HuH-7 (cell line): ENCODE results near the gene PDK4.

Source experiments
- DNase-seq: peaks from one replicate; pipeline ENCODE4 v3.0.0; 2011; ENCODE audit warnings: low spot score

The PDK4 gene

DNA sequence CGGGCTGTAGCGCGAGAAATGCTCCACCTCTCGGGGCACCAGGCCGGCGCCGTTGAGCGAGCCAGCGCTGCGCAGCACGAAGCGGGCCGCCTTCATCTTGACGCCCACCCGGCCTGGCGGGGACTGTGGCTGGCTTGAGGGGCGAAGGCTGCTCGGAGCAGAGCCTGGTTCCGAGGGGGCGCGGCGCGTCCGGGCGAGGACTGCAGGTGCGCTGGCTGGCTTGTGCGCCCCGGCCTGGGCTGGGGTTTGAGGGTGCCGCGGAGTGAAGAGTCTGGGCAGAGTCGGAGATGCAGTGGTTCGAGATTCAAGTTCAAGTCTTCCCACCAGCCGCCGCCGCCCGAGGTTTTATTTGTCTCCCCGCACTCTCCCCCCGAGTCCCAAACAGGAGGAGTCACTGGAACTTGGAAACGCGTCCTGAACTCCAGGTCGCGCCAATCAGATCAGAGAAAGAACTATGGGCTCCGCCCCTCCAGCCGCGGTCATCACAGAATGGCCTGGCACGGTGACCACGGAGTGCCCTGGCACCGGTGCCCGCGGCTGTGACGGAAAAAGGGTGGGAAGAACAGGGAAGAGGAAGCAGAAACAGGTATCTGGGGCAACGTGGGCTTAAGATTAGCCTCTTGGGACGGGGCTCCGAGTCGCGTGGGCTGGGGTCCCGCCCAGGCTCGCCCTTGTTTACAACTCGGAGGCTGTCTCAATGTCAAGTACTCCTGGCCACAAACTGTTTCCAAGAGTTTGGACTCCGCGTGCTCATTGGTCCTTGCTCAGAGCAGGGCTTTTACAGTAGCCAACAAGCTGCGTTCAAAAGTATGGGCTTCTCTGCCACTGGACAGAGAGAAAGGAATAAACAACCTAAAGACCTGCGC lies at the start of gene PDK4:
PDK4 (minus strand) TSS at position 319 of the 866 bp plus-strand sequence; CDS start at position 96, 223 bp downstream.
- DNase-seq, result peak; percentile 70

DNA sequence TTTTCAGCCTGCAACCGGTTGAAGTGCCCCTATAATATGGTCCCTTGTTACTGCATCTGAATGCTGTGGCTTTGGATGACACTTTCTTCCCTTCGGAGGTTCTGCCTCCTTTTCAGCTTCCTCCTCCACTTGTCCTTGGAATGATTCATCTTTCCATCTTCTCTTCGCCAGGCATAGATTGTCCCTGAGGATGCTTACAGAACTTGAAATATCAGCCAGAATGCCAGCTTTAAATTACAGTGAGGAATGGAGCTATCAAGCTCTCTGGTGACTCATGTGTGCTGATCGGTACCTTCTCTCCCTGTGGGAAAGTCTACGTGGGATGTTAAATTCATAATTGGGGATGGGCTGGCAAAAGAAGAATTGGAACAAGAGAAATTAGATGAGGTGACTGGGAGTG lies 45.9 kb upstream of the PDK4 start:
- no peak for DNase-seq

DNA sequence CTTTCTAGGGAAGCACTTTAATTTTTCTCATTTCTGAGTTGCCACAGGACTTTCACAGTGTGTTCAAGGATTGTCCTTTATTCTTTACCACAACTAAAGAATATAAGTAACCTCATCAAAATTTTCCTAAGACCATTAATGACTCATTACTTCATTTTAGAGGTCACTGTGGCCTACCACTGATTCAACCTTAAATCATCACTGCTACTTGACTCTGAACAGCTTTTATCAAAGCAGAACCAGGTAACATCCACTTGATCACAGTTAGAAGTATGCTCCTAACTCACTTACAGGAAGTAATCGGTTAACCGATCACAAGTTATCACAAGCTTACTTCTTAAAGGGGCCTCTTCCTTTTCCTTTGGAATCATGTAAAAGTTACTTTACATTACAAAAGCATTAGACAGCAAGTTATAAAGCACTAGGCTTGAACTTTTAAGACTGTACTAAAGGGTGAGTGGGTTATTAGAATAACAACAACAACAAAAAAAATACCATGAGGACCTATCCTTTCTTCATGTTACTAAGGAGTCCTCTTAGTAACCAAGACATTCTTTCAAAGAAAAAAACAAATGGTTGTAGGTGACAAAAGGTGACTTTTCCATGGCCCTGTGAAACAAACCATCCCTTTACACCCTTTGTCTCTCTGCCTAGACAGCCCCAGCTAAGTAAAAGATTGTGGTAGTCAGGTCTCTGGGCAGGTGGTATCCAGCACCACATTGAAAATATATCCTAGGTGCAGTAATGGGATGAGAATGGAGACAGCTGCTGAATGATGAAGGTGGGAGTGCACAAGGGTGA lies 40.0 kb upstream of the PDK4 start:
- no peak for DNase-seq

DNA sequence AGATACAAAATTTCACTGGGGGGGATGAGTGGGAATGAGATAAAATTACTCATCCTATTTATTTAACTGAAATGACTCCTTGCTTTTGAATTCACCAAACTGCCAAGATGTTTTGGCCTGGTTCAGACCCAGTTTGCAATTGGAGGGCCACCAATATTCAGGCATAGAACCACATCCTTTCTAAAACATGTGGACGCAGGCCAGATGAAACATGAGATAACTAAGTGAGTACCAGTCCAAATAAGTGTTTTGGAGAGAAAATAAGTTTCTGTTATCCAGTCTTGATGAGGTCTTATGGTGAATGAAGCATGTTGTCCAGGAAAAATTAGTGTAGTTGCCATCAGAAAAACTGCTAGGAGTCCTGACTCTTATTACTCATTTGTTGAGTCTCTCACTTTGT lies 36.3 kb upstream of the PDK4 start:
- DNase-seq, result no peak

DNA sequence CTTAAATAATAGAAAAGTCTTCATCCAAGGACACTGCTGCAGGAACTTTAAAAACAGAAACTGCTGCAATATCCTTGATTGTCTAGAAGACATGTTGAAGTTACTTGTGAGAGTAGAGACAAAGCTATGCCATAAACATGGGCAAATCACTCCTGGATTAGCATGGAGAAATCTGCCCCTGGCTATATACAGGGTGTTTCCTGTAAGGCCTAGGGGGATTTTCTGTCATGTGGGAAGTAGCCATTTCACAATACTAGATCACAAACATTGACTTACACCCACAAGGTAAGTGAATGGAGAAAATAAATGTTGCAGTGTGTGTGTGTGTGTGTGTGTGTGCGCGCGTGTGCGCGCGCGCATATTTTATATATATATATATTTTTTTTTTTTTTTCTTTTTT lies 35.2 kb upstream of the PDK4 start:
- DNase-seq, result no peak

DNA sequence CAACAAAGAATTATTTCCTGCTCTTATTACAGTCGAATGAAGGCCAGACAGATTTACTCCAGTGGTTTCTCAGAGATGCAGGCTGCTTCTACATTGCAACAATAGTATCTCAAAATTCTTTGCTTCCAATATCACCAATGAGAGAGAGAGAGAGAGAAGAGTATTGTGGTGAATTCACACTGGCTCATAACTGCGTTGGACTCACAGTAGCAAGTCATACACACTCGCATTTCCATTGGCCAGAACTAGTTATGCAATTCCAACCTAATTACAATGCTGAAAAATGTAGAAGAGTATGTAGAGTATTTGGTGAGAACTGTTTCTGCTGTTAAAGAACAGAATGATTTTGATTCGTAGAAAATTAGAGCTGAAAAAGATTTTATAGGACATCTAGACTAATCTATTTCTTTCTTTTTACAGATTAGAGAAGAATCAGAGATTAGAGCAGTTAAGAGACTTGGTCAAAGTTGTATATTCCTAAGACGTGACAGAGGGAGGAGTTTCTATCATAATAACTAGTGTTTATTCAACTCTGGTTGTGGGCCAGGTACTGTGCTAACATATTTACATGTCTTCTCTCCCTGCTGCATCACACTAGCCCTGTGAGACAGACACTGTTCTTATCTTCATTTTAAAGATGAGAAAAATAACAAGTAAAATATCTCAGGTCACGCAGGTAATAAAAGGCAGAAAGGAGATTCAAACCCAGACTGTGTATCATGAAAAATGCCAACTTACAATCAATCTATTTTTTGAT lies 34.6 kb upstream of the PDK4 start:
- no peak for DNase-seq

DNA sequence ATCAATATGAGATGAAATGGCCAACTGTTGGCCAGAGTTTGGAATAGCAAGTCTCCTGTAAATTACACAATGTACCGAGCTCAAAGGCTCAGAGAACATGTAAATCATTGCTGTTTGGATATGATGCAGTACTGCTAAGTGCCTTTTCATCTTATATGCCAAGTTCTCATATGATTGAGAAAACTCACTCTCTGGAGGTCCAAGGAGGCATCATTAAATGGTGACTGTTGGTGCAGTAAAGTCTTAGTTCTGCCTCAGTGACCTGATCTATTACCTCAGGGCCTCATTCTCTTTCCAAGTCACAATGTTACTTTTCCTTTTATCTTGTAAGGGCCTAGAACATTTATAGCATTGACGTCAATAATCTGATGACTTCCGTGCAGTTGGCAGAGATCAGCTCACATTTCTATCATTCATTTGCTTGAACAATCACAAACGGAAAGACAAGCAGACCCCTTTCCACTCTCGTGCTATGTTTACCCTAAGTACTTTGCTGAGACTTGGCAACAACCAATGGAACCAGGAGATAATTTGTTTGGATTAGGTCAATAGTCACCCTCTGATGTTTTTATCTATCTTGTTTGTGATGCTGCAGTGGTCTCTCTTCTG lies 32.6 kb upstream of the PDK4 start:
- DNase-seq, result no peak

DNA sequence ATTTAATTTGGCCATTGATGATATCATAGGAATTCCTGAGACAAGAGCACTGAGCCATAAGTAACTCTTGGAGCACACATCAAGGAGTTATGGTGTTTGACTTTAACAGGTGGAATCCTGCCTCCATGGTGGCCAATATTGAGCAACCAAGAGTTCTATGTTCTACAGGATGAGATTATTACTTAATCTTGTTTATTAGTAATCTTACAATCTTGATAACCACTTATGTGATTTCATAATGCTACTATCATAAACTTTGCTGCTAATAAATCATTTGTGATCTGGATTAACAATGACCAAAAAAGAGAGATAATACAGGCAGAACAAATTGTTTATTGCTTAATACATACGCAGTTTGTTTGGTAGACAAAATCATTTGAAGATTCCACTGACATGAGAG lies 27.5 kb upstream of the PDK4 start:
- no peak for DNase-seq

DNA sequence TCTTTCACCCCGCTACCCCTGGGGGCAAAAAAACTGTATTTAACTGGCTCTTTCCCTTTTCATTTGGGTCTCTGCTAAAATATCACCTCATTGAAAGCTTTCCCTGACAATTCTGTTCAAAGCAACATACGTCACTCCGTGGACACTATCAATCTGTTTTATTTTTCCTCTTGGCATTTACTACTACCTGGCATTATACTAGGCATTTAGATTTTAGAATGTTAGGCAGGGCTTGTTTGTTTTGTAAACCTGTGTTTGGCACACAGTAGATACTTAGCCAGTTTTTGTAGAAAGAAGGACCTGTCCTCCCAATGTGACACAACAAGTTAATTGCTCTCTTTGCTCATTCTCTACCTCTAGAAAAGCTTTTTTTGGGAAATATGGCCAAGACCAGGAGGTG lies 26.5 kb upstream of the PDK4 start:
- DNase-seq, result no peak

DNA sequence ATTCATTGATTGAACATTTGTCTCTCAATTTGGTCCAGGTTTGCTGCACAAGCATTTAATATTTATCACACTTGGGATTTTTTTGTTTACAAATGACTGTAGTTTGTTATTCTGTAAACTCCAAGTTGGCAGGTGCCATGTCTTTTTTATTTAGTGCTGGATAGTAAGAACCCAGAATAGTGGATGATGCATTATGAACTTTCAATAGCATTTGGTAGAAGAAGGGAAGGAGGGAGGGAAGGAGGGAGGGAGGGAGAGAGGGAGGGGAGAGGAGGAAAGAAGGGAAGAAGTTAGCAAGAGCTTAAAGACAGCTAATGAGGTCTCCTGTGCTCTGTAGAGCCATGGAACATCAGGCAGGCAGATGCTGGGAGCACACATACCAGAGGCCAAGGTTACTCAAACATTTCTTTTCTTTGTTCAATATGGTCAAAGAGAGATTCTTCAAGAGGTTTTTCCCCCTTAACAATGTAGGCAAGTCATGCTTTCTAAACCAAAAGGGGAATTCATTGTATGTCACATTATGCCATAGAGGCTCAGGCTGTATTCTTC lies 25.8 kb upstream of the PDK4 start:
- no peak for DNase-seq

DNA sequence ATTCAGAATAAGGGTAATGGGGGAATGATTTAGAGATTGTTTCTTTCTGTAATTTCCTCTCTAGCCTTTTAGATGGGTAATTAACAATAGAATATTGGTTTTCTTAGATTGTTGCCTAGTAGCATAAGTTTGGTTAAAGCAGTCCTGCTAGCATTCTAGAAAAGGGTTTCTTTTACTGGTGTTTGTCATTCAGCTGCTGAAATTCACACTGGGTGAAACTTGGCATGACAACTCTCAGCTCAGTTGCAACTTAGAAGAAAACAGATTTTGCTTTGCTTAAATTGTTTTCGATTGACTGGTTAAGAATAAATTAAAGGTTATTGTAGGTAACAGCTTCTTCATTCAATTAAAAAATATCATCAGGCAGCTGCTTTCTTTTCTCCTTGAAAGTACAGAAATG lies 25.1 kb upstream of the PDK4 start:
- DNase-seq, result no peak

DNA sequence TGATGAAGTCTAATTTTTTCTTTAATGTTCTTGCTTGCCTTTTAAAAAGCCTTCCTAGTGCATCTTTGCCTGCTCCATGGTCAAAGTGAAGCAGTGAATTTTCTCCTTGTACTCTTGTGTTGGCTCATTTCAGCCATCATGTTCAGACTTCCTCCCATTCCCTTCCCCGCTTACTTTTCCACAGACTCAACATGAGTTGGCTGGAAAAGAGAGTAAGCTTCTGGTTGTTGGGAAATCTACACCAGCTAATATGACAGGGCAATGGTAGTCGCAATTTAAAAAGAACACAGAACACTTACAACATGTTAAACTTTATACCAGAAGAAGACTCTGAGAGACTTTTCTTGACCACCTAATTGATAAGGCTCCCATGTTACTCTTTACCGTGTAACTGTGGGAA lies 24.3 kb upstream of the PDK4 start:
- no peak for DNase-seq

DNA sequence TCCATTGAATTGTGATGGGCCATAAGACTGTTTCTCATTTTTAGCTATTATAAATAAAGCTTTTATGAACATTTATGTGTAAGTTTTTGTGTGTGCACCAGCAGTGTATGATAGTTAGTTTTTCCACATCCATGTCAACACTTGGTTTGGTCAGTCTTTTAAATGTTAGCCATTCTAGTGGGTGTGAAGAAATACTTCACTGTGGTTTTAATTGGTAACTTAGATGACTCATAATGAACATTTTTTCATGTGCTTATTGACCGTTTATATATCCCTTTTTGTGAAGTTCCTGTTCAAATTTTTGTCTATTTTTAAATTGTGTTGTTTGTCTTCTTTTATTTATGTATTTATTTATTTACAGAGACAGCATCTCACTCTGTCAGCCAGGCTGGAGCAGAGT lies 23.6 kb upstream of the PDK4 start:
- no peak for DNase-seq

DNA sequence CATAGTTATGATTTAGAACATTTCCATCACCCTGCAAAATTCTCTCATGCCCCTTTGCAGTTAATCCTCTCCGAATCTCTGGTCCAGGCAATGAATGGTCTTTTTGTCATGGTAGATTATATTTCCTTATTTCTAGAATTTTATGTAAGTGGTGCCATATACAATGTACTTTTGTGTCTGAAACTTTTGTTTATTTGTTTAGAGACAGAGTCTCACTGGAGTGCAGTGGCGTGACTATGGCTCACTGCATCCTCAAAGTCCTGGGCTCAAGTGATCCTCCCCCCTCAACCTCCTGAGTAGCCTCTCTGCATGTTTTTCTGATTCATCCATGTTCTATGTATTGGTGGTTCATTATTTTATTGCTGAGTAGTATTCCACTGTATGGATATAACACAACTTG lies 23.2 kb upstream of the PDK4 start:
- DNase-seq, result no peak

DNA sequence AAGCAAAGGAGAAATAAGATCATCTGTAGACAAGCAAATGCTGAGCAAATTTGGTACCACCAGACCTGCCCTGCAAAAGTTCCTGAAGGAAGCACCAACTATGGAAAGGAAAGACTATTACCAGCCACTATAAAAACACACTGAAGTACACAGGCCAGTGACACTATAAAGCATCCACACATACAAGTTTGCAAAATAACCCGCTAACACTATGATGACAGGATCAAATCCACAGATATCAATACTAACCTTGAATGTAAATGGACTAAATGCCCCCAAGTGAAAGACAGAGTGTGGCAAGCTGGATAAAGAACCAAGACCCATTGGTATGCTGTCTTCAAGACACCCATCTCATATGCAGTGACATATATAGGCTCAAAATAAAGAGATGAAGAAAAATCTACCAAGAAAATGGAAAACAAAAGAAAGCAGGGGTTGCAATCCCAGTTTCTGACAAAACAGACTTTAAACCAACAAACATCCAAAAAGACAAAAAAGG lies 18.2 kb upstream of the PDK4 start:
- no peak for DNase-seq

DNA sequence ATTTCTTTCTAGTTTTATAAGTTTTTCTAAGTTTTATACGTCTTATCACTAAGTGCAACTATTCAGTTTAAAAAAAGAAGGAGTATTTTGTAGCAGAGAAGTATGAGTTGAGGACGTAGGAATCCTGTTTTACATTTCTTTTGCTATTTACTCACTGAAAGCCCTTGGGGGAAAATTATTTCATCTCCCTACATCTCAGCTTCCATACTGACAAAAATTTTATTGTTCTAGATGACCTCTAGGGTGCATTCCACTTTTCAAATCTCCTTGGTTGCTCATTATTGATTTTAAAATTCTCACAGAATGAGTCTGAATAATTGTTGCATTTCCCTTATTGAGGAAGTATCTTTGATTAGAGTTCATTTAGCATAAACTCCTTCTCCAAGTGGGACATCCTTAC lies 14.9 kb upstream of the PDK4 start:
- no peak for DNase-seq

DNA sequence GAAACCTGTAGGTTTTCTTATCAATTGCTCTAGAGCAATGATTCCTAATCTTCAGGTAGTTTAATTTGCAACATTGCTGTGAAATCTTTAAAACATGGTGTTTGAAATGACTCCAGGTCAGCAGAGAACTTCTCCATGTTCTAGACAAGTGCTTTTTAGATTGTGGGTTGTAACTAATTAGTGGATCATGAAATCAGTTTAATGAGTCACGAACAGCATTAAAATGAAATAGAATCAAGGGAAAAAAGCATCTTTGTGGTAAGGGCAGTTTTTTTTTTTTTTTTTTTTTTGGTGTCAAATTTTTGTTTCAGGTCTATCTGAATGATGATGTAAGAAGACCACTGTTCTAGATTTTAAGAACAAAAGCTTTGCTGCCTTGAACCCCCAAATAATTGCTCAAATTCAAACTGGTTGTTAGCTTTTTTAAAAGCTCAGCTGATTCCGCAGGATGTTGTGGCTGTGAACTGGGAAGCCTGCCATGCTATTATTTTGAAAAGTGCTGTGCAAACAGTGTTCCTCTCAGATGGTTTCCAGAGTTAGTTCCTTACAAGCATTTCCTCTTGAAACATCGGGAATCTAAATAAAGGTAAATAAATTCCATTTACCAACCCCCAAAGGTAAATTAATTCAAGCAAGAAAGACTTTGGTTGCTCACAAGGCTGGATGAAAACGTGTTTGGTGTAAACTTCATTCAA lies 13.1 kb upstream of the PDK4 start:
- peak; percentile 40 for DNase-seq

DNA sequence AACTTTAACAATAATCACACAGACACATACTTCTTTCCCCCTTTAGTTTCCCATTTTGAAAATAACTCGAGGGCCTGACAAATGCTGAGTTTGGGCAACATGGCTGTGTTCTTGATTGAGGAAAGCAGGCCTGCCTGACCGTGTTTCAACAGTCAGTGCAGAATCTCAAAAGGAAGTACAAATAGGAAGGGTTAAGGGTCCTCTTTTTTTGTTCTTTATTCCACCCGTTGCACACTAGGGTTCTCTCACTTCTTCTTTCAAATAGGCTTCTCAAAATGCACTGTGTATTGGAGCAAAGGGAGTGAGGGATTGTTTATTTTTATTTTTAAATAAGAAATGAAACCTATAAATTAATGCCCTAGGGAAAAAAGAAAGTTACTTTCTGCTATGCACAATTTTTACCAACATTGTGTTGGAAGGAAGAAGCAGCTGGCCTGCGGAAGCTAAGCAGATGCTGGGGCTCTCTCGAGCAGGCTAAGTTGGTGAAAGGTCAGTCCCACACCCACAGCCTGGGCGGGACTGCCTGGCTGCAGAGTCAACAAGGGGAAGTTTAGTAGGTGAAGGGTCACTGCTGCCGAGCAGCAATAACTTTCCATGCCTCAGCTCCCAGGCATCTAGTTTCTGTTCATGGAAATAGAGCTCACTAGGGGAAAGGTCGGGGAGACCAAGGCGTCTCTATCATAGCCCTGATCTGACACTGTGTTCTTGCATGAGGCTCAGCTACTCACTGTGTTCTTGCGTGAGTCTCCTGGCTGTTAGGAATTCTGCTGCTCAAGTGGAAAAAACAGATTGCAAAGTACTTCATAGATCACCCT lies 12.2 kb upstream of the PDK4 start:
- DNase-seq, result peak; percentile 77

DNA sequence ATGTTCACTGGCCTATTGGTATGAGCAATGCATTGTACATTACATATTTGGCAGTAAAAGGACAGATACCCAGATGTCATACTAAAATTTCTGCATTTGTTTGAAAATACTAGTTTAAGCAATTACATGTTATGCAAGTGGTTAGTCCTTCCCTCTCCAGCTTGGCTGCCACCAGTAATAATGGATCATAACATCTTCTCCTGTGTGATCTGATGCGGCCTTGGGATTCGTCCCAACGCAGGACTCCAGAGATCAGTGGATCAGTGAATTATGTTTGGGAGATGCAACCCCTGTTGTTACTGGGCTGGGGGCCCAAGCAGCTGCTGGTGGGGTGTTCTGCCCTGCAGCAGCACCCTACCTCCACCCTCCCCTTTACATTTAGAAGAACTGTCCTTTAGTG lies 11.2 kb upstream of the PDK4 start:
- DNase-seq, result no peak

DNA sequence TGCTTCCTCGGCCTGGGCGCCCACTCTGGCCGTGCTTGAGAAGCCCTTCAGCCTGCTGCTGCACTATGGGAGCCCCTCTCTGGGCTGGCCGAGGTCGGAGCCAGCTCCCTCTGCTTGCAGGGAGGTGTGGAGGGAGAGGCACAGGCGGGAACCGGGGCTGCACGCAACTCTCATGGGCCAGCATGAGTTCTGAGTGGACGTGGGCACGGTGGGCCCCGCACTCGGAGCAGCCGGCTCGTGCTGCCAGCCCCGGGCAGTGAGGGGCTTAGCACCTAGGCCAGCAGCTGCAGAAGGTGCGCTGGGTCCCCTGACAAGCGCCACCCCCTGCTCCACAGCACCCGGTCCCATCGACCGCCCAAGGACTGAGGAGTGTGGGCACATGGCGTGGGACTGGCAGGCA lies 9.0 kb upstream of the PDK4 start:
- DNase-seq, result no peak
